Measurements from ENCODE around the gene PCDHA5.
"Not testable (repeated sequence)": the region's sequence is repeated elsewhere in the genome, so short reads cannot be mapped to it uniquely, and the experiment has no call there.

PCDHA5 gene

DNA sequence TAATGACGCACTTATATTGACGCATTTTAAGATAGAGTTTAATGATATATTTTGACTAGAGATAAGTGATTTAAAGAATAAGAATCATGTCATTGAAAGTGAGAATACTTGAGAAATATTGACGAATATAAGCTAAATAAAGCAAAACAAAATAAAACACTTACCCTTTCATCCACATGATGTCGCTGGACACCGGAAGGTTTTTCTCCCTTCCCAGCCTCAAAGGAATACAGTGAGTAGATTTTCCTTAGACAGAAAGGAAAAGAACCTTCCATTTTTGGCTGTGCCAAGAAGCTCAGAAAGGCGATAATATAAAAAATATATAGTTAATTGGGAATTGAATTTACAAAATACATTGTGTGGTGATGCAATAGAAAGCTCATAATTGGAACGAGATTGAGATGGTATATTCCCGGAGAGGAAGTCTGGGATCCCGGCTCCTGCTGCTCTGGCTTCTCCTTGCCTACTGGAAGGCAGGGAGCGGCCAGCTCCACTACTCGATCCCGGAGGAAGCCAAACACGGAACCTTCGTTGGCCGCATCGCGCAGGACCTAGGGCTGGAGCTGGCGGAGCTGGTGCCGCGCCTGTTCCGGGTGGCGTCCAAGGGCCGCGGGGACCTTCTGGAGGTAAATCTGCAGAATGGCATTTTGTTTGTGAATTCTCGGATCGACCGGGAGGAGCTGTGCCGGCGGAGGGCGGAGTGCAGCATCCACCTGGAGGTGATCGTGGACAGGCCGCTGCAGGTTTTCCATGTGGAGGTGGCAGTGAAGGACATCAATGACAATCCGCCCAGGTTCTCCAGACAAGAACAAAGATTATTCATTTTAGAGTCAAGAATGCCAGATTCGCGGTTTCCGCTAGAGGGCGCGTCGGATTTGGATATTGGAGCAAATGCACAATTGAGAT is at the start of gene PCDHA5:
TSS of gene PCDHA5 (plus strand) at position 239 of the 906 bp plus-strand sequence.
- no peak for TF ChIP-seq Cebpa-rat (IDR thresholded peaks at IDR 0.05)
- Histone ChIP-seq H3K9me3 (replicated peaks in 1 of 11) (peaks cover 27 to 46% (median 32%) of the 10 kb centered on the region in 11 experiments), H4K20me1 (no peaks in the 10 kb centered on the region), H3K4me2 (no peak within 1 kb of the TSS), H3K36me3 (no peaks in the 10 kb centered on the region), H3K4me3 (no peak within 1 kb of the TSS; a peak in 1 of 20 replicates), H3K4me1 (no peaks in the 10 kb centered on the region), H3K9ac (no peak within 1 kb of the TSS), H3K27me3 (no peaks in the 10 kb centered on the region), H3K27ac (no peak within 1 kb of the TSS)

DNA sequence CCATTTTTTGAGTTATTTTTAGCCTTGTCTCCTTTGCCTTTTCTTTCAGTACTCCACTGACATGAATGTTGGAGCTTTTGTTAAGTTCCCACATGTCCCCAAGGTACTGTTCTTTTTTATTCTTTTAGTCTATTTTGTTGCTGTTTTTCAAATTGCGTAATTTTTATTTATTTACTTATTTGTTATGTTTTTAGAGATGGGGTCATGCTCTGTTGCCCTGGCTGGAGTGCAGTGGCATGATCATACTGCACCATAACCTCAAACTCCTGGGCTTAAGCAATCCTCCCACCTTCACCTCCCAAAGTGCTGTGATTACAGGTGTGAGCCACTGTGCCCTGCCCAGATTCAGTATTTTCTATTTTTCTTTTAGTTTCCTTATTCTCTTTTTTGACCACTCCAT is 40.9 kb upstream of the PCDHA5 start:
- Histone ChIP-seq H3K27ac (no peak overlapping the region), H3K36me3 (no peaks in the 10 kb centered on the region; a peak in 1 of 22 replicates), H3K9ac (no peak overlapping the region), H3K4me2 (no peak overlapping the region), H3K9me3 (replicated peaks in 1 of 11) (peaks cover 91 to 100% (median 93%) of the 10 kb centered on the region in 11 experiments), H3K27me3 (no peaks in the 10 kb centered on the region), H3K4me1 (no peaks in the 10 kb centered on the region), H4K20me1 (no peaks in the 10 kb centered on the region), H3K4me3 (no peak overlapping the region)
- peak in 4 of 11 experiments; percentile 25 to 68 (median 40); a peak in 5 of 22 replicates for TF ChIP-seq Cebpa-rat (IDR thresholded peaks at IDR 0.05)

DNA sequence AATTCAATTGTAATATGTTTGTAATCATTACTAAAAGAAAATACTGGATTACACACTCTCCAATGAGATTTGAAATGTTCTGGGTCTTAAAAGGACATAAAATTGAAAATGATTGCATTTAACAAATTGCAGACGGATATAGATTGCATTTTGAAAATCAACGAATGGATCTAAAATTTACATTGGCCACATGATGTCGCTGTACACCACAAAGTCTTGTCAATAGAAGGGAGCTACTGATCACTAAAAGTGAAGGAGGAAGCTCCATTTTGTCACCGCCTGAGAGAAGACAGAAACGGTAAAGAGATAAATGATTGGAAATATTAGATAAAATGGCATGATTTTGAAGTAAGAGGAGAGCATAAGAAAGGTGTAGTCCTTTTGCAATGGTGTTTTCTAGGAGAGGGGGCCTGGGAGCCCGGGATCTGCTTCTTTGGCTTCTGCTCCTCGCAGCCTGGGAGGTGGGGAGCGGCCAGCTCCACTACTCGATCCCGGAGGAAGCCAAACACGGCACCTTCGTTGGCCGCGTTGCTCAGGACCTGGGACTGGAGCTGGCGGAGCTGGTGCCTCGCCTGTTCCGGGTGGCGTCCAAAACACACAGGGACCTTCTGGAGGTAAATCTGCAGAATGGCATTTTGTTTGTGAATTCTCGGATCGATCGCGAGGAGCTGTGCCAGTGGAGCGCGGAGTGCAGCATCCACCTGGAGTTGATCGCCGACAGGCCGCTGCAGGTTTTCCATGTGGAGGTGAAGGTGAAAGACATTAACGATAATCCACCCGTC is 35.3 kb upstream of the PCDHA5 start, which contains the start of gene PCDHA1:
TSS of gene PCDHA1 (plus strand) at position 236 of the 782 bp plus-strand sequence.
- H3K27me3 ChIP-seq: no peaks in the 10 kb centered on the region
- TF ChIP-seq Cebpa-rat (IDR thresholded peaks at IDR 0.05): no peak
- peaks cover 82 to 99% (median 91%) of the 10 kb centered on the region in 11 experiments for H3K9me3 ChIP-seq (replicated peaks in 1 of 11)

DNA sequence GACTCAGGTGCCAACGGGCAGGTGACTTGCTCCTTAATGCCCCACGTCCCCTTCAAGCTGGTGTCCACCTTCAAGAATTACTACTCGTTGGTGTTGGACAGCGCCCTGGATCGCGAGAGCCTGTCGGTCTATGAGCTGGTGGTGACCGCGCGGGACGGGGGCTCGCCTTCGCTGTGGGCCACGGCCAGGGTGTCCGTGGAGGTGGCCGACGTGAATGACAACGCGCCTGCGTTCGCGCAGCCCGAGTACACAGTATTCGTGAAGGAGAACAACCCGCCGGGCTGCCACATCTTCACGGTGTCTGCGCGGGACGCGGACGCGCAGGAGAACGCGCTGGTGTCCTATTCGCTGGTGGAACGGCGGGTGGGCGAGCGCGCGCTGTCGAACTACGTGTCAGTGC is 34.0 kb upstream of the PCDHA5 start:
- not testable (repeated sequence) for H3K4me3 ChIP-seq, H4K20me1 ChIP-seq, H3K4me1 ChIP-seq, H3K4me2 ChIP-seq, H3K36me3 ChIP-seq, H3K27me3 ChIP-seq, H3K27ac ChIP-seq, H3K9ac ChIP-seq
- peaks cover 81 to 98% (median 91%) of the 10 kb centered on the region in 11 experiments for H3K9me3 ChIP-seq (replicated peaks in 1 of 11)

More for the DNA sequence above, 35.3 kb upstream of the PCDHA5 start, which contains the start of gene PCDHA1:
- Histone ChIP-seq H3K4me3 (peak within 1 kb of the TSS in 2 of 10 experiments; percentile 3 to 19; a peak in 2 of 20 replicates), H3K36me3 (no peaks in the 10 kb centered on the region; a peak in 1 of 22 replicates), H3K27ac (no peak within 1 kb of the TSS), H4K20me1 (no peaks in the 10 kb centered on the region), H3K9ac (no peak within 1 kb of the TSS), H3K4me2 (no peak within 1 kb of the TSS), H3K4me1 (0 out of 20 replicates have a peak, but pooled peaks cover 0 to 2% (median 0%) of the 10 kb centered on the region in 10 experiments)

DNA sequence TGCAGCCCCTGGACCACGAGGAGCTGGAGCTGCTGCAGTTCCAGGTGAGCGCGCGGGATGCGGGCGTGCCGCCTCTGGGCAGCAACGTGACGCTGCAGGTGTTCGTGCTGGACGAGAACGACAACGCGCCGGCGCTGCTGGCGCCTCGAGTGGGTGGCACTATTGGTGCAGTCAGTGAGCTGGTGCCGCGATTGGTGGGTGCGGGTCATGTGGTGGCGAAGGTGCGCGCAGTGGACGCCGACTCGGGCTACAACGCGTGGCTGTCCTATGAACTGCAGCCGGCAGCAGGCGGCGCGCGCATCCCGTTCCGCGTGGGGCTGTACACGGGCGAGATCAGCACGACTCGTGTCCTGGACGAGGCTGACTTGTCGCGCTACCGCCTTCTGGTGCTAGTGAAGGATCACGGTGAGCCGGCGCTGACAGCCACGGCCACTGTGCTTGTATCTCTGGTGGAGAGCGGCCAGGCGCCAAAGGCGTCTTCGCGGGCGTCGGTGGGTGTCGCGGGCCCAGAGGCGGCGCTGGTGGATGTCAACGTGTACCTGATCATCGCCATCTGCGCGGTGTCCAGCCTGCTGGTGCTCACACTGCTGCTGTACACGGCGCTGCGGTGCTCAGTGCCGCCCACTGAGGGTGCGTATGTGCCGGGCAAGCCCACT is 33.4 kb upstream of the PCDHA5 start:
- not testable (repeated sequence) for H3K27ac ChIP-seq, H3K4me2 ChIP-seq, H3K9ac ChIP-seq, H3K4me1 ChIP-seq, H3K27me3 ChIP-seq, H3K36me3 ChIP-seq, H3K4me3 ChIP-seq, H4K20me1 ChIP-seq
- H3K9me3 ChIP-seq (replicated peaks in 1 of 11): peaks cover 81 to 98% (median 91%) of the 10 kb centered on the region in 11 experiments

DNA sequence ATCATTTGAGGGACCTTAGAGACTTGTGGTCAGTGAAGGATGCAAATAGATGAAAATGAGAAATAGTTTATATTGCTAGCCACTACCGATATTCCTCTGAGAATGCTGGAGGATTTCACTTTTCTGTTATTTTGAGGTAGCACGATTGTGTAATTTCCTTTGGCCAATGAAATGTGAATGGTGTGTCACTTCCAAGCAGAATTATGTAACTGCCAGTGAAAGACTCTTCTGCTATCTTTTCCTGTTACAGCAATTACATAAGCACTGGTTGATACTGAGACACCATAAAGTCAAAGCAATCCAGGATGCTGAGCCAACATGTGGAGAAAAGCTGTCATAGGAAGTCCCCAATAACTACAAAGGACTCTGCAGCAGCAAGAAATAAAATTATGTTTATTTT is 30.3 kb upstream of the PCDHA5 start:
- no peak overlapping the region for H3K9ac ChIP-seq
- no peak overlapping the region for H3K4me2 ChIP-seq
- no peaks in the 10 kb centered on the region for H4K20me1 ChIP-seq
- no peak overlapping the region for H3K4me3 ChIP-seq
- no peaks in the 10 kb centered on the region; a peak in 1 of 22 replicates for H3K36me3 ChIP-seq
- no peak overlapping the region for H3K27ac ChIP-seq
- no peaks in the 10 kb centered on the region for H3K27me3 ChIP-seq
- TF ChIP-seq Cebpa-rat (IDR thresholded peaks at IDR 0.05): 0 out of 22 replicates have a peak, but pooled peaks of 3 of the 11 experiments have one; percentile 14 to 33 (median 14)
- peaks cover 88 to 100% (median 96%) of the 10 kb centered on the region in 11 experiments for H3K9me3 ChIP-seq (replicated peaks in 1 of 11)
- 0 out of 20 replicates have a peak, but pooled peaks cover 0 to 4% (median 0%) of the 10 kb centered on the region in 10 experiments for H3K4me1 ChIP-seq

DNA sequence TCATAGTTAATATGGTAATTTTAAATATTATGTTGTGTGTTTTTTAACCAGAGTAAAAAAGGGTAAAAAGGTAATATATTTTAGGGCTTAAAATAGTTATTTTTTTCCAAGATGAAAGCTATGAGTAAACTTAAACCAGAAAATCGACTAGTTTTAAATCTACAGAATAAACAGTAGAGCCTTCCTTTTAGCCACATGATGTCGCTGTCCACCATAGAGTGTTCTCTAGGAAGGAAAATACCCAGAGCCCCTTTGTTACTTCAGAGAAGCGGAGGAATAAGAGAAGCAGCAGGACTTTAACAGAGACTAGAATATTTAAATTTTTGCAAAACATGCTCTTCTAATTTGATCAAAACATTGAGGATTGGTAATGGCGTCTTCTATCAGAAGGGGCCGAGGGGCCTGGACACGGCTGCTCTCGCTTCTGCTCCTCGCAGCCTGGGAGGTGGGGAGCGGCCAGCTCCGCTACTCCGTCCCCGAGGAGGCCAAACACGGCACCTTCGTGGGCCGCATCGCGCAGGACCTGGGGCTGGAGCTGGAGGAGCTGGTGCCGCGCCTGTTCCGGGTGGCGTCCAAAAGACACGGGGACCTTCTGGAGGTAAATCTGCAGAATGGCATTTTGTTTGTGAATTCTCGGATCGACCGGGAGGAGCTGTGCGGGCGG is 26.7 kb upstream of the PCDHA5 start, which contains the start of gene PCDHA2:
TSS of gene PCDHA2 (plus strand) at position 258 of the 664 bp plus-strand sequence.
- no peak for TF ChIP-seq Cebpa-rat (IDR thresholded peaks at IDR 0.05)
- Histone ChIP-seq H3K36me3 (no peaks in the 10 kb centered on the region), H3K9ac (no peak within 1 kb of the TSS), H3K4me3 (no peak within 1 kb of the TSS), H3K9me3 (replicated peaks in 1 of 11) (peaks cover 63 to 100% (median 82%) of the 10 kb centered on the region in 11 experiments), H3K4me1 (0 out of 20 replicates have a peak, but pooled peaks cover 0 to 4% (median 0%) of the 10 kb centered on the region in 10 experiments), H4K20me1 (no peaks in the 10 kb centered on the region), H3K4me2 (no peak within 1 kb of the TSS), H3K27ac (no peak within 1 kb of the TSS), H3K27me3 (no peaks in the 10 kb centered on the region)

DNA sequence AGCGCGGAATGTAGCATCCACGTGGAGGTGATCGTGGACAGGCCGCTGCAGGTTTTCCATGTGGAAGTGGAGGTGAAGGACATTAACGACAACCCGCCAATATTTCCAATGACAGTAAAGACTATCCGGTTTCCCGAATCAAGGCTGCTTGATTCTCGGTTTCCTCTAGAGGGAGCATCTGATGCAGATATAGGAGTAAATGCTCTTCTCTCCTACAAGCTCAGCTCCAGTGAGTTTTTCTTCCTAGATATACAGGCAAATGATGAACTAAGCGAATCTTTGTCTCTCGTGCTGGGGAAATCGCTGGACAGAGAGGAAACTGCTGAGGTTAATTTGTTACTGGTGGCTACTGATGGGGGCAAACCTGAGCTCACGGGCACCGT is 26.2 kb upstream of the PCDHA5 start:
- Histone ChIP-seq H4K20me1 (no peaks in the 10 kb centered on the region), H3K4me3 (no peak overlapping the region), H3K36me3 (no peaks in the 10 kb centered on the region), H3K4me1 (0 out of 20 replicates have a peak, but pooled peaks cover 0 to 4% (median 0%) of the 10 kb centered on the region in 10 experiments), H3K27ac (no peak overlapping the region), H3K9ac (no peak overlapping the region), H3K27me3 (no peaks in the 10 kb centered on the region), H3K4me2 (no peak overlapping the region), H3K9me3 (replicated peaks in 1 of 11) (peaks cover 60 to 100% (median 79%) of the 10 kb centered on the region in 11 experiments)
- TF ChIP-seq Cebpa-rat (IDR thresholded peaks at IDR 0.05): no peak

DNA sequence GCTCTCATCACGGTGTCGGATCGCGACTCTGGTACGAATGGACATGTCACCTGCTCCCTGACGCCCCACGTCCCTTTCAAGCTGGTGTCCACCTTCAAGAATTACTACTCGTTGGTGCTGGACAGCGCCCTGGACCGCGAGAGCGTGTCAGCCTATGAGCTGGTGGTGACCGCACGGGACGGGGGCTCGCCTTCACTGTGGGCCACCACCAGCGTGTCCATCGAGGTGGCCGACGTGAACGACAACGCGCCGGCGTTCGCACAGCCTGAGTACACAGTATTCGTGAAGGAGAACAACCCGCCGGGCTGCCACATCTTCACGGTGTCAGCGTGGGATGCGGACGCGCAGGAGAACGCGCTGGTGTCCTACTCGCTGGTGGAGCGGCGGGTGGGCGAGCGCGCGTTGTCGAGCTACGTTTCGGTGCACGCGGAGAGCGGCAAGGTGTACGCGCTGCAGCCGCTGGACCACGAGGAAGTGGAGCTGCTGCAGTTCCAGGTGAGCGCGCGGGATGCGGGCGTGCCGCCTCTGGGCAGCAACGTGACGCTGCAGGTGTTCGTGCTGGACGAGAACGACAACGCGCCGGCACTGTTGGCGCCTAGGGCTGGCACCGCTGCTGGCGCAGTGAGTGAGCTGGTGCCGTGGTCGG is 25.2 kb upstream of the PCDHA5 start:
- H3K4me2 ChIP-seq, H3K36me3 ChIP-seq, H4K20me1 ChIP-seq, H3K4me3 ChIP-seq, H3K27ac ChIP-seq, H3K27me3 ChIP-seq, H3K9ac ChIP-seq, H3K4me1 ChIP-seq: not testable (repeated sequence)
- peaks cover 61 to 100% (median 76%) of the 10 kb centered on the region in 11 experiments for H3K9me3 ChIP-seq (replicated peaks in 1 of 11)

Measured in BLaER1 treated with 17β-estradiol and CSF1 and Interleukin-3, amounts not matched to agents 10 nM and 100 nM (cell line).